Osteoblast (primary cell): ENCODE data around the gene SENP8. TPM values are rescaled to one million over a fixed set of nuclear protein-coding genes. Genes with fewer than 3 reads are reported as not detected.
"Not testable (repeated sequence)": the region's sequence is repeated elsewhere in the genome, so short reads cannot be mapped to it uniquely, and the experiment has no call there.

Experiments
- DNase-seq: peaks from one replicate; pipeline ENCODE4 v3.0.0; 2011; ENCODE audit warnings: low spot score, mixed read lengths; ENCODE audit not compliant: insufficient read length; ENCODE audit errors: missing footprints
- H2AFZ ChIP-seq: 2 replicates; pipeline ENCODE4 v1.6.0; 2011; ENCODE audit warnings: mild to moderate bottlenecking, low read length
- H3K27ac ChIP-seq: 2 replicates; pipeline ENCODE4 v1.5.1; 2011; ENCODE audit warnings: mild to moderate bottlenecking, low read depth, low read length, moderate library complexity
- H3K27me3 ChIP-seq: 2 replicates; pipeline ENCODE4 v1.6.0; 2012; ENCODE audit warnings: mild to moderate bottlenecking, control low read depth, inconsistent platforms, low read length, moderate library complexity; ENCODE audit not compliant: insufficient read depth
- H3K36me3 ChIP-seq: 2 replicates; pipeline ENCODE4 v1.5.1; 2011; ENCODE audit warnings: mild to moderate bottlenecking, low read length, control low read depth, moderate library complexity; ENCODE audit not compliant: insufficient read depth
- H3K4me1 ChIP-seq: 2 replicates; pipeline ENCODE4 v1.5.1; 2011; ENCODE audit warnings: mild to moderate bottlenecking, low read length, control low read depth, moderate library complexity; ENCODE audit not compliant: insufficient read depth
- H3K4me2 ChIP-seq: 2 replicates; pipeline ENCODE4 v1.6.0; 2011; ENCODE audit warnings: mild to moderate bottlenecking, low read length; ENCODE audit not compliant: insufficient read depth
- H3K4me3 ChIP-seq: fragments of 200-600 bp; sonication (generic); 3 replicates; pipeline ENCODE4 v1.5.1; 2012; ENCODE audit warnings: mild to moderate bottlenecking, low read length, inconsistent platforms; ENCODE audit not compliant: insufficient read depth
- H3K79me2 ChIP-seq: 2 replicates; pipeline ENCODE4 v1.6.0; 2012; ENCODE audit warnings: mild to moderate bottlenecking, low read length, control low read depth, inconsistent platforms; ENCODE audit not compliant: insufficient read depth
- H3K9me3 ChIP-seq: 2 replicates; pipeline ENCODE4 v1.5.1; 2011; ENCODE audit warnings: low read depth, low read length, control low read depth
- H4K20me1 ChIP-seq: 2 replicates; pipeline ENCODE4 v1.6.0; 2012; ENCODE audit warnings: mild to moderate bottlenecking, low read length, control low read depth; ENCODE audit not compliant: insufficient read depth
- CTCF ChIP-seq: IDR thresholded peaks from 2 replicates; pipeline ENCODE4 v1.5.1; 2011; ENCODE audit warnings: mild to moderate bottlenecking, low read depth, low read length, moderate library complexity; ENCODE audit errors: extremely low read depth
- total RNA-seq: library from RNA; depleted of rRNA; stranded (reverse); fragments of >200 nt; gene quantifications from 2 replicates; pipeline ENCODE4 v1.2.3, GENCODE V29; 2012

The SENP8 gene
- total RNA-seq = 2.4 and 2.5 TPM in 2 replicates

- no peaks in the 10 kb centered on the region for H3K27me3 ChIP-seq
- peak within 1 kb of the TSS; percentile 82 for H3K4me3 ChIP-seq
- peaks cover 45% of the 10 kb centered on the region for H3K79me2 ChIP-seq
- peak within 1 kb of the TSS; percentile 95 for H3K27ac ChIP-seq
- H3K4me2 ChIP-seq = peak within 1 kb of the TSS; percentile 93
- no peak for TF ChIP-seq CTCF
- no peaks in the 10 kb centered on the region for H3K9me3 ChIP-seq
- H3K36me3 ChIP-seq = no peaks in the 10 kb centered on the region
- H2AFZ ChIP-seq = peak within 1 kb of the TSS; percentile 96
- H4K20me1 ChIP-seq = peaks cover 21% of the 10 kb centered on the region
- DNase-seq = peak; percentile 99
- H3K4me1 ChIP-seq = peaks cover 9% of the 10 kb centered on the region
Observed at GRCh38 chr15:72118017-72118978, at the start of gene SENP8, which contains the start of gene MYO9A. Gene SENP8, plus strand, starts transcription at chr15:72118403. Its CDS starts 21,221 bp downstream, at chr15:72139624. Gene MYO9A, minus strand, starts transcription at chr15:72118150. Its CDS starts 71,587 bp downstream, at chr15:72046563.

GRCh38 chr15:72068856-72069255 lies 49.3 kb upstream of the SENP8 start:
- Histone ChIP-seq H3K4me3 (no peak overlapping the region), H3K27ac (no peak overlapping the region), H3K9me3 (no peaks in the 10 kb centered on the region), H4K20me1 (peaks cover 2% of the 10 kb centered on the region), H3K4me1 (no peaks in the 10 kb centered on the region), H2AFZ (no peak overlapping the region), H3K79me2 (peaks cover 76% of the 10 kb centered on the region), H3K36me3 (no peaks in the 10 kb centered on the region), H3K4me2 (no peak overlapping the region), H3K27me3 (no peaks in the 10 kb centered on the region)
- TF ChIP-seq CTCF = no peak
- DNase-seq = no peak

- no peaks in the 10 kb centered on the region for H3K4me1 ChIP-seq
- no peaks in the 10 kb centered on the region for H3K9me3 ChIP-seq
- no peak overlapping the region for H2AFZ ChIP-seq
- H3K79me2 ChIP-seq = peaks cover 72% of the 10 kb centered on the region
- no peaks in the 10 kb centered on the region for H3K36me3 ChIP-seq
- H3K4me3 ChIP-seq = no peak overlapping the region
- H3K27me3 ChIP-seq = no peaks in the 10 kb centered on the region
- H3K27ac ChIP-seq = no peak overlapping the region
- H4K20me1 ChIP-seq = peaks cover 3% of the 10 kb centered on the region
- no peak for TF ChIP-seq CTCF
- no peak overlapping the region for H3K4me2 ChIP-seq
- DNase-seq = peak; percentile 53
Observed at GRCh38 chr15:72070817-72071447, 47.3 kb upstream of the SENP8 start.

- not testable (repeated sequence) for H3K27ac ChIP-seq, H3K4me2 ChIP-seq, DNase-seq, H3K36me3 ChIP-seq, H2AFZ ChIP-seq, H3K4me3 ChIP-seq, H3K27me3 ChIP-seq, H4K20me1 ChIP-seq, H3K9me3 ChIP-seq, H3K4me1 ChIP-seq
- peaks cover 72% of the 10 kb centered on the region for H3K79me2 ChIP-seq
Observed at GRCh38 chr15:72071448-72071825, 46.8 kb upstream of the SENP8 start.
